Posterior cingulate gyrus (tissue), 11 donors: Measurements from ENCODE around the gene CCL15.

Experiments
- DNase-seq, 10 donors: peaks; one replicate each; pipeline versions ENCODE4 v3.0.0 to v3.0.0-alpha.2; 2020 to 2021; ENCODE audit warnings: mixed read lengths in 3 of 10
- intact Hi-C: fragments of 100-400 bp; cut with DNase I; formaldehyde crosslinking; loops from one replicate; pipeline ENCODE4 v1.15.1; 2023

CCL15 gene

GRCh38 chr17:35949401-35949800 lies 52.0 kb downstream of the CCL15 start:
- no peak for DNase-seq

GRCh38 chr17:35948092-35948491 lies 53.3 kb downstream of the CCL15 start:
- intact Hi-C loops = no loop called here
- no peak for DNase-seq

More at GRCh38 chr17:35949401-35949800, 52.0 kb downstream of the CCL15 start:
- intact Hi-C loops = no loop called here
